Fibroblast of peridontal ligament (primary cell): Measurements from ENCODE around the gene ESR1.
"Not testable (repeated sequence)": the region's sequence is repeated elsewhere in the genome, so short reads cannot be mapped to it uniquely, and the experiment has no call there.

Experiments used
- DNase-seq: peaks from one replicate; pipeline ENCODE4 v3.0.0-alpha.2; 2010; ENCODE audit errors: extremely low read depth

Gene ESR1

GRCh38 chr6:151988199-151988598, 180.7 kb downstream of the ESR1 start:
- not testable (repeated sequence) for DNase-seq

GRCh38 chr6:151992091-151992490, 184.6 kb downstream of the ESR1 start:
- DNase-seq, result no peak

- peak; percentile 8 for DNase-seq
Observed at GRCh38 chr6:151993364-151993763, 185.9 kb downstream of the ESR1 start.

- DNase-seq, result no peak
Observed at GRCh38 chr6:151998784-151999183, 191.3 kb downstream of the ESR1 start.

GRCh38 chr6:151999194-151999593, 191.7 kb downstream of the ESR1 start:
- DNase-seq, result no peak

GRCh38 chr6:152001408-152001807, 193.9 kb downstream of the ESR1 start:
- DNase-seq, result no peak

- no peak for DNase-seq
Observed at GRCh38 chr6:152002306-152002705, 194.8 kb downstream of the ESR1 start.

- peak; percentile 42 for DNase-seq
Observed at GRCh38 chr6:152004036-152004566, 196.6 kb downstream of the ESR1 start.

- DNase-seq, result no peak
Observed at GRCh38 chr6:152004896-152005295, 197.4 kb downstream of the ESR1 start.

GRCh38 chr6:152008779-152009178, 201.3 kb downstream of the ESR1 start:
- no peak for DNase-seq

GRCh38 chr6:152012227-152012626, 204.7 kb downstream of the ESR1 start:
- no peak for DNase-seq

GRCh38 chr6:152018876-152019275, 211.4 kb downstream of the ESR1 start:
- DNase-seq, result peak; percentile 59

- DNase-seq, result no peak
Observed at GRCh38 chr6:152022303-152022702, 214.8 kb downstream of the ESR1 start.

- DNase-seq, result no peak
Observed at GRCh38 chr6:152023613-152024012, 216.1 kb downstream of the ESR1 start.

- DNase-seq, result peak; percentile 31
Observed at GRCh38 chr6:152026291-152026690, 218.8 kb downstream of the ESR1 start.

- DNase-seq, result not testable (repeated sequence)
Observed at GRCh38 chr6:152026744-152027143, 219.3 kb downstream of the ESR1 start.

- not testable (repeated sequence) for DNase-seq
Observed at GRCh38 chr6:152033765-152034164, 226.3 kb downstream of the ESR1 start.

GRCh38 chr6:152034631-152035030, 227.1 kb downstream of the ESR1 start:
- DNase-seq, result no peak

- no peak for DNase-seq
Observed at GRCh38 chr6:152046118-152046517, 238.6 kb downstream of the ESR1 start.

GRCh38 chr6:152048921-152049320, 241.4 kb downstream of the ESR1 start:
- DNase-seq, result no peak

- no peak for DNase-seq
Observed at GRCh38 chr6:152049502-152049901, 242.0 kb downstream of the ESR1 start.

GRCh38 chr6:152050451-152051195, 243.1 kb downstream of the ESR1 start:
- peak; percentile 10 for DNase-seq

GRCh38 chr6:152052061-152052460, 244.6 kb downstream of the ESR1 start:
- no peak for DNase-seq

- no peak for DNase-seq
Observed at GRCh38 chr6:152053332-152053731, 245.8 kb downstream of the ESR1 start.
